Superior temporal gyrus (tissue), 1 donor: ENCODE measurements around the gene GUCY1A2.
"Not testable (repeated sequence)": the region's sequence is repeated elsewhere in the genome, so short reads cannot be mapped to it uniquely, and the experiment has no call there.

Experiments
- DNase-seq: peaks from one replicate; pipeline ENCODE4 v3.0.0-alpha.2; 2016; ENCODE audit errors: extremely low spot score

The GUCY1A2 gene

GRCh38 chr11:106840146-106840545 is 178.1 kb downstream of the GUCY1A2 start:
- no peak for DNase-seq

- DNase-seq = no peak
Measured at GRCh38 chr11:106834567-106834966, 183.7 kb downstream of the GUCY1A2 start.

DNA sequence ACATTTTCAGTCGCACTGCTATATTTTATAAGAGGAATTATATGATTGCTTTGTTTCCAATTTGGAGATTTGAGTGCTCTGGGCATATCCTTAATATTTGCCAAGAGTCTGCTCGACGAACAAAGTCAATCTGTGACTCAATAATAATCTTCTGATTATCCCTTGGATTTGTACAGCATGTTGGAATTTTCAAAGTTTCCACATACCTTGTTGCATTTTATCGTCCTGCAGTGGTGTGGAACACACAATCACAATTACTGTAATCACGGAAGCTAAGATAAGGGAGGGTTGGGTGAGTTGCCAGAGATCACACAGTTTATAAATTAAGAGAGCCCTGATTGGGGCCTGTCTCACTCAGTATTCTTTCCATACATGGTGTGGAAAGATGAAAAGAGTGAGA is 189.3 kb downstream of the GUCY1A2 start:
- no peak for DNase-seq

- no peak for DNase-seq
Measured at GRCh38 chr11:106828576-106828975, 189.7 kb downstream of the GUCY1A2 start.

- no peak for DNase-seq
Measured at GRCh38 chr11:106827687-106828086, 190.6 kb downstream of the GUCY1A2 start.

- DNase-seq = not testable (repeated sequence)
Measured at GRCh38 chr11:106826558-106826957, 191.7 kb downstream of the GUCY1A2 start.

DNA sequence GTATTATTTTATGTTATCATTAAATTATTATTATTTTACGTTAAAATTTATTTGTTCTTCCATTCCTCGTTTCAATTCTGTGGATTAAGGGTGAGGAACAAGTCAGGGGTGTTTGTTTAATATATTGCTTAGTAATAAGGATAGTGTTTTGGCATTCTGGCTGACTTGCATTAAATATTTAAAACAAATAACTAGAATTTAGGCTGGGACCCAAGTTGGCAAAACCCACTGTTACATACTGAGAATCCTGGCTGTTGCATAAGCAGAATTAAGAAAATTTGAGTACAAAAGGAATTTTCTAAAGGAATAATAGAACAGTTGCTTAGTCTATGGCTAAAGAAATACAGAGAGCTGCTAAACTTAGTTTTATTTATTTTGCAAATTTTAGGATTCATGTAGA is 196.4 kb downstream of the GUCY1A2 start:
- DNase-seq = no peak

DNA sequence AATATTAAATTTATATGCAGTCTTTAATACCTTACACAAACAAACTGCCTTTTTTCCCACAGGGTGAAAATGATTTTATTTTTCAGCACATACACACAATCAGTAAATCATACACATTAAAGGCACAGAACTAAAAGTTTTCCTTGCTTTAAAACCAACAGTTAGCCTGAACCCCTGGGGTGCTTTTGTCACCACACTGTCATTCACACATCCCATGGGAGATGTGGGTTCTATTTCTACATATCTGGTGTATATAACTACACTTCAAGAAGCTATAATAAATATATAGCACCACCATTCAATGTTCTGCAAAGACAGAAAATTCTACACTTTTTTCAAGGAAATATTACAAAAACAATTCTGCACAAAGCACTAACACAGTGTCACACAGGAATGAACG is 197.0 kb downstream of the GUCY1A2 start:
- no peak for DNase-seq

DNA sequence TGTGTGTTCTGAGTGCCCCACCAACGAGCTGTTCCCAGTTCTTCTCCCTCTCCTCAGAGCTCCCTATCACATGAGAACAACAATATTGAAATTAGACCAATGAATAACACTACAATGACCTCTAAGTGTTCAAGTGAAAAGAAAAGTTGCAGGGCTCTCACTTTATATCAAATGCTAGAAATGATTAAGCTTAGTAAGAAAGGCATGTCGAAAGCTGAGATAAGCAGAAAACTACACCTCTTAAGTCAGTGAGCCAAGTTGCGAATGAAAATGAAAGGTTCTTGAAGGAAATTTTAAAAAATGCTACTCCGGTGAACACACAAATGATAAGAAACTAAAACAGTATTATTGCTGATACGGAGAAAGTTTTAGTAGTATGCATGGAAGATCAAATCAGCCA is 199.8 kb downstream of the GUCY1A2 start:
- DNase-seq = no peak

- no peak for DNase-seq
Measured at GRCh38 chr11:106815209-106815608, 203.1 kb downstream of the GUCY1A2 start.

GRCh38 chr11:106813806-106814205 is 204.5 kb downstream of the GUCY1A2 start:
- no peak for DNase-seq

- DNase-seq = no peak
Measured at GRCh38 chr11:106794058-106794457, 224.2 kb downstream of the GUCY1A2 start.

DNA sequence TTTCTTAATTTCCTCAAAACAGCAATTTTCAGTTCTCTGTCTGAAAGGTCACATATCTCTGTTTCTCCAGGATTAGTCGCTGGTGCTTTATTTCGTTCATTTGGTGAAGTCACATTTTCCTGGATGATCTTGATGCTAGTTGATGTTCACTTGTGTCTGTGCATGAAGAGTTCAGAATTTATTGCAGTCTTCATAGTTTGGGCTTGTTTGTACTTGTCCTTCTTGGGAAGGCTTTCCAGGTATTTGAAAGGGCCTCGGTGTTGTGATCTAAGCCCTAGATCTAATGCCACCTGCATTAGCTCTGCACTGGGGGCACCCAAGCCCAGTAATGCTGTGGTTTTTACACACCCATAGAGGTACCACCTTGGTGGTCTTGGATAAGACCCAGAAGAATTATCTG is 228.9 kb downstream of the GUCY1A2 start:
- no peak for DNase-seq

GRCh38 chr11:106787454-106787853 is 230.8 kb downstream of the GUCY1A2 start:
- no peak for DNase-seq

DNA sequence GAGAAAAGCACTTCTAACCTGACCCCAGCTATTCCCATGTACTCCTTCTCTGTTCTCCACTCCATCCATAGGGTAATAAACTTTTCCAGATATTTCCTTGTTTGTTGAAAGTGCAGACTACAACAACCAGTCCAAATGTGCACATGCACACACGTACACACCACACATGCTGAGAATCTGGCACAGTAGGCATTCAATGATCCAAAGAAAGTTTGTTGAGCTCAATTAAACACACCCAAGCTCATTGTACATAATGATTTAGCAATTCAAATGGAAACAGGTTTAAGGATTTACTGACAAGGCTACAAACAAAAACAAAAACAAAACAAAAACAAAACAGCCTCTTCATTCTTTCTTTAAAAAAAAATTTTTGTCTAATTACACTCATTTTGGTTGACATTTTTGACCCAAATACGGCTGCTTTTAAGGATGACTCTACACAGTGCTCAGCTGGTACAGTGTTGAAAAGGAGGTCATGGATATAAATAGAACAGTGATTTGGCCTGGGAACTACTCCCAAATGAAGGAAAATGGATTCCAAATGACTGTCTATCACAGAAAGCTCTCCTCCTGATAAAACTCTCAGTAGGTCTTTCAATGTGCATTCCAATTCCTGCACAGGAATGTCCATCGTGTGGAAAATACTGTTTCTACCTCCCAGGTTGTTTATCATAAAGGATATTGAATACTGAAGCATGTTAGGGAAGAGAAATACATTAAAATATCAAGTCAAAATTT is 232.2 kb downstream of the GUCY1A2 start:
- no peak for DNase-seq

DNA sequence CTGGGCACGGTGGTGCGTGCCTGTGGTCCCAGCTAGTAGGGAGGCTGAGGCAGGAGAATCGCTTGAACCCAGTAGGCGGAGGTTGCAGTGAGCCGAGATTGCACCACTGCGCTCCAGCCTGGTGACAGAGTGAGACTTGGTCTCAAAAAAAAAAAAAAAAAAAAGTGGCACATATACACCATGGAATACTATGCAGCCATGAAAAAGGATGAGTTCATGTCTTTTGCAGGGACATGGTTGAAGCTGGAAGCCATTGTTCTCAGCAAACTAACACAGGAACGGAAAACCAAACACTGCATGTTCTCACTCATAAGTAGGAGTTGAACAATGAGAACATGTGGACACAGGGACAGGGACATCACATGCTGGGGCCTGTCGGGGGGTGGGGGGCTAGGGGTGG is 241.0 kb downstream of the GUCY1A2 start:
- DNase-seq = not testable (repeated sequence)

DNA sequence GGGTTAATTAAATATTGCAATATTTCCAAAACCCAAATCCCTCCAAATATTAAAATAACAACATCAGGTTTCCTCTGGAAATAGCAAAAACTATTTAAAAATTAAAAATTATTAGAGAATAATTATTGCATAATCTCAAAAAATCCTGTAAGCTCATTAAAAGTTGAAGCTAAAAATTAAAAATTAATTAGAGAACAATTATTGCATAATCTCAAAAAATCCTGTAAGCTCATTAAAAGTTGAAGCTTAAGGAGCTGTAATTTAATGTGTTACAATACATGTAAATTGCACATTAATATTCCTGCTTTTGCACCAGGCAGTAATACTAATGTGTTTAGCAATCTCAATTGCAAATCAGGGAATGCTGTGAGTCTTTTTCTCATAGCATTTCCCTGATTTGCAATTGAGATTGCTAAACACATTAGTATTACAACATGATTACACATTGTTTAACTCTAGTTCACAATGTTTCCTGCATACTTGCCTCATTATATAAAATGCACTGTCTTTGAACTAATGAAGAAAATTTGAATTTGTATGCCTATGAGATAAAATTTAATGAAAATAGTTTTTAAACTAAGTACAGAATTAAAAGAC is 247.7 kb downstream of the GUCY1A2 start:
- no peak for DNase-seq

DNA sequence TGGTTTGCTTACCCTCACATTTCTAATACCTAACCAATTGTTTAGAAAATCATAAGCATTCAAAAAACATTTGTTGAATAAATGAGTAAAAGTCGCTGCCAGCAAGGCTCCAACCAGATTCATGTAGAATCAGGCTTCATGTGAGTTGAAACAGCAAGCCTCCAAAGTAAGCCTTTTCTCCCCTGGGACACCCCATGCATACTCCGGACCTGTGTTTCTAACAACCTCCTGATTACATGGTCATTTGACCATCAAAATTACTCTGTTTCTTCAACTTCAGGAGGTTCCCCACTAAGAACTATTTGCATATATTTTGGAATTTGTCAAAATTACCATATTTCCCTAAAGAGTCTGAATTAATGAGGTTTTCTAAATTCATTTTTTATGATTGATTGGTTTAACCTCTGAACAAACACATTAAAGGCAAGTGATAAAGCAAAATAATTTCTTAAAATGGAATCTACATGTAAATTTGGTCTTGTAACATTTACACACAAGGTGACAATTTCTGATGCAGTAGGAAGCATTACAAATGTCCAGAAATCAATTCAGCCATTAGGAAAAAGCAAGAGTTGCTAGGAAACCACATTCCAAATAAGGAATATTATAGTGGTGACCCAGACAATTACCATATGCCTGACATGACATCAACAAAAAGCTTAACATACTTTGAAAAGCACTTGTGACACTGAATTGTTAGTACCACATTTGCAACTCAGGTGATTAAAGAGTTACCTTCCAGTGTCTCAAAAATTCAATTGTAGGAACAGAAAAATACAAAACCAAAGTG is 252.6 kb downstream of the GUCY1A2 start:
- no peak for DNase-seq

DNA sequence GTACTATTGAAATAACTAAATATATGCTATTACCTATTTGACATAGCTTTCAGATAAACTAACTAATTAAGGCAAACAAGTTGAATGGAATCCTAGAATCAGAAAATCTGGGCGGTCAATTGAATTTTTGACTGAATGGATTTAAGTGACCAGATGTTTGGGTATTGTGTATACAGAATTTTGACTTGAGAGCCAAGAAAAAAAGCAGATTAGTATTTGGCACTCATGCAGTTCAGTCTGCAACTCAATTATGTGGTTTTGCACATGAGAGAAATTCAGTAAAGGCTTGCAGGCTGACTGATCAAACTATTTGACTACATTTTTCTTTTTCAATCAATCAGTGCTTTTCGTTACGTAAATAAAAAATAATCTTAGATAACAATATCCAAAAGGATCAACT is 254.8 kb downstream of the GUCY1A2 start:
- no peak for DNase-seq

DNA sequence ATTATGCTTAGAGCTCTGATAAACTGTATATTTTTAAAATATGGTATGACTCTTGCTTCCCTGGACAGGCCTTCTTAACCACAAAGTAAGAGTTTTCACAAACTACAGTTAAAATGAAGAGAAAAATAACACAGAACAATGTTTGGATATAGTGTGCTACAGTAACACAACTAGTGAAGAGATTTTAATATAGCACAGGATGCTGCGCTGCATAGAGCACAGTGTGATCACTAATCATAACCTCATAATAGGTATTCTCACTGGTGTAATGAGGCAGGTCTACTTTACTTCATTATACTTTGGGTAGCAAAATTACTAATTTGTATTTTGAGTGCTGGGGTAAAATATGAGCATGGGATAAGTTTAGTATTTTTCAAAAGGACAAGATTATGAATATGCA is 256.5 kb downstream of the GUCY1A2 start:
- no peak for DNase-seq

DNA sequence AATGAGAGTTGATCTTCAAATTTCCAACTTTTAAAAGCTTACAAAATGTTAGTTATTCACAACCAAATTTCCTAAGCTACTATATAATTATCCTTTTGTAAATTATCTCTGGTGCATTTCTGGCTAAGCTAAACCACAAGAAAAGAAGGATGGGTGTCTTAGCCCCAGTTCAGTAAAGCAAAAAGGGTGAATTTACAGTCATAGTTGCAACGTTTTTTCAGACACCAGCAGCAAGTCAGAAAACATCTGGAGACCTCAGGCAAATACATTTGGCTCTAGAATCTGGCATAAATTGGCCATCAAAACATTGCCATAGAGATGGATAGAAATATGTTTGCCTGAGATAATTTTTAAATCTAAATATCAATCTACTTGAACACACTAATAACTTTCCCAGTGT is 257.0 kb downstream of the GUCY1A2 start:
- DNase-seq = no peak

GRCh38 chr11:106748059-106748458 is 270.2 kb downstream of the GUCY1A2 start:
- no peak for DNase-seq

- no peak for DNase-seq
Measured at GRCh38 chr11:106745941-106746340, 272.3 kb downstream of the GUCY1A2 start.
